Skeletal muscle tissue (tissue), 4 donors: Measurements from ENCODE around the gene IER5. TPM values are rescaled to one million over a fixed set of nuclear protein-coding genes. Genes with fewer than 3 reads are reported as not detected.

ENCODE experiments used
- H3K27ac ChIP-seq: one replicate; pipeline ENCODE4 v1.7.0; 2013; ENCODE audit warnings: mild to moderate bottlenecking, low read depth, low read length, inconsistent platforms
- H3K27me3 ChIP-seq, 3 donors: one replicate each; pipeline ENCODE4 v1.7.0; 2013; ENCODE audit warnings: low read length in 3 of 3; ENCODE audit not compliant: control insufficient read depth in 3 of 3, insufficient read depth in 3 of 3
- H3K36me3 ChIP-seq, 3 donors: one replicate each; pipeline ENCODE4 v1.7.0; 2013; ENCODE audit warnings: low read length in 3 of 3; ENCODE audit not compliant: control insufficient read depth in 3 of 3, insufficient read depth in 3 of 3
- H3K4me1 ChIP-seq, 3 donors: one replicate each; pipeline ENCODE4 v1.7.0; 2013; ENCODE audit warnings: low read length in 3 of 3, mild to moderate bottlenecking in 3 of 3; ENCODE audit not compliant: control insufficient read depth in 3 of 3, insufficient read depth in 3 of 3
- H3K4me3 ChIP-seq, 3 donors: one replicate each; pipeline ENCODE4 v1.7.0; 2013; ENCODE audit warnings: low read length in 3 of 3
- H3K9ac ChIP-seq, 3 donors: one replicate each; pipeline ENCODE4 v1.7.0; 2013; ENCODE audit warnings: low read length in 3 of 3, mild to moderate bottlenecking in 3 of 3, moderate library complexity in 2 of 3, low read depth in 1 of 3
- H3K9me3 ChIP-seq, 3 donors: one replicate each; pipeline ENCODE4 v1.7.0; 2013; ENCODE audit warnings: low read length in 3 of 3; ENCODE audit not compliant: control insufficient read depth in 3 of 3
- total RNA-seq: library from RNA; depleted of rRNA; stranded (reverse); fragments of >200 nt; gene quantifications from one replicate; pipeline ENCODE4 v1.2.3, GENCODE V29; 2014
- donor health status: Osteomylitis.

The IER5 gene
- total RNA-seq, 1 donor from 2014 or later, result 11.0 TPM

DNA sequence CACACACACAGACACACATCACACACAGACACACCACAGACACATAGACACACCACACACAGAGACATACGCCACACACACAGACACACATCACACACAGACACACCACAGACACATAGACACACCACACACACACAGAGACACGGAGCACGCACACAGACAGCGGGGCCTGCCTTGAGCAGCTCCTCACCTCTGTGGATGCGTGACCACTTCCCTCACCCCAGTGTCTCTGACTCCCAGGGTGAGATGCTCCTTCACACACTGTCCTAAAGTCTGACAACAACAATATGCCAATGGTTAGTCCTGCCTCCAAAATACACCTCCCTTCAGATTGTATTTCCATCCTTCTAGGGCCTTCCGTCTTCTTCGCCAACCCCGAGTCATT, 48.2 kb downstream of the IER5 start:
- Histone ChIP-seq H3K9ac (no peak overlapping the region), H3K9me3 (no peaks in the 10 kb centered on the region), H3K27ac (peak overlapping the region; percentile 61), H3K27me3 (no peaks in the 10 kb centered on the region), H3K4me3 (no peak overlapping the region), H3K36me3 (no peaks in the 10 kb centered on the region), H3K4me1 (peaks cover 17 to 51% (median 34%) of the 10 kb centered on the region in 3 donors)

DNA sequence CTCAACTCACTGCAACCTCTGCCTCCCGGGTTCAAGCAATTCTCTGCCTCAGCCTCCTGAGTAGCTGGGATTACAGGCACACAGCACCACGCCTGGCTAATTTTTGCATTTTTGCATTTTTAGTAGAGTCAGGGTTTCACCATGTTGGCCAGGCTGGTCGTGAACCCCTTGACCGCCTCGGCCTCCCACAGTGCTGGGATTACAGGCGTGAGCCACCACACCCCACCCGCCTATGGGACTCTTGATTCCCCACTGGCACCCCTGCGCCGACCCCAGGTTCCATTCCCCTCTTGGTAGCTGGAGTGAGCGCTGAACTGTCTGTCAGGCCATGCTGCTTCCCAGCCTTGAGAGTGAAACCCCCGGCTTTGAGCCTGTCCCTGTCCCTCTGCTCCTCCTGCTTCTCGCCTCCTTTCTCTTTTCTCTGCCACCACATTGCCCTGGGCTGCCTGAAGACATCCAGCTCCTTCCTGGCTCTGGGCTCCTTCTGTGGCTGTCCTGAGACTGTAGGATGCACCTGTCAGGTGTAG, 48.8 kb downstream of the IER5 start:
- H3K27me3 ChIP-seq, result no peaks in the 10 kb centered on the region
- H3K9me3 ChIP-seq, result no peaks in the 10 kb centered on the region
- H3K27ac ChIP-seq, result no peak overlapping the region
- no peaks in the 10 kb centered on the region for H3K36me3 ChIP-seq
- H3K9ac ChIP-seq, result no peak overlapping the region
- no peak overlapping the region for H3K4me3 ChIP-seq
- peaks cover 21 to 56% (median 39%) of the 10 kb centered on the region in 3 donors for H3K4me1 ChIP-seq

DNA sequence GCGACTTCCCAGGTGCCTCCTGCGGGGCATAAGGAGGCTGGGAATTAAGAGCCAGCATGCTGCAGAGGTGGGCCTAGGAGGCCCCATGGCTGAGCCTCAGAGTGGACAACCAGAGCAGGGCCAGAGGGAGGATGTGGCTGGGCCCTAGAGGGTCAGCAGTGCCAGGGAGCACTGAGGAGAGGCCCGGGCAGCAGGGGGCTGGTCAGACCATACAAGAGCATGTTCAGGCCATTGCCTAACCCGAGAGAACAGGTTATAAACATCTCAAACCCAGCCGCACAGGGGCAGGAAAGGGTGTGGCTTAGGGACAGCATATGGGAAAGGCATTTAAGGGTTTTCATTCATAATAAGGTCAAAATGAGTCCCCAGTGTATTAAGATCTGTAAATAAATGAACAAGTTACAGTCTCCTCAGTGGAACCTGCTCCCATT, 51.1 kb downstream of the IER5 start:
- Histone ChIP-seq H3K36me3 (no peaks in the 10 kb centered on the region), H3K27me3 (no peaks in the 10 kb centered on the region), H3K4me1 (peaks cover 20 to 57% (median 39%) of the 10 kb centered on the region in 3 donors), H3K9me3 (no peaks in the 10 kb centered on the region), H3K27ac (no peak overlapping the region), H3K4me3 (peak overlapping the region in 1 of 3 donors; percentile 22), H3K9ac (no peak overlapping the region)

DNA sequence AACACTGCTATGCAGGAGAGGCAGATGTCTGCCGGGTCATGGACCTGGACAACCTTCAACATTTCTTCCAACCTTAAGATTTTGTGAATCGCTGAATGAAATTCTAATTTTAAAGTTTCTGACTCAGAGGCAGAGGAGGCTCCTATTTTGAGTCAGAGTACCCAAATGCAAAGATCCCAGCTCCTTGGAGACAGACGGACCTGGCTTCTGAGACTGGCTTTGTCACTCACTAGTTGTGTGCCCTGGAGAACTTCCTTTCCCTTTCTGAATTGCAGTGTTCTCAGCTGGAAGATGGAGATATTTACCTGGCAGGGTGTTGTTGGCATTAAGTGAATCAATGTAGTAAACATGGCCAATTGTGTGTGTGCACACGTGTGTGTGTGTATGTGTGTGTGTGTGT, 51.9 kb downstream of the IER5 start:
- Histone ChIP-seq H3K9me3 (no peaks in the 10 kb centered on the region), H3K4me1 (peaks cover 12 to 50% (median 32%) of the 10 kb centered on the region in 3 donors), H3K27me3 (no peaks in the 10 kb centered on the region), H3K4me3 (no peak overlapping the region), H3K9ac (no peak overlapping the region), H3K36me3 (no peaks in the 10 kb centered on the region), H3K27ac (no peak overlapping the region)

DNA sequence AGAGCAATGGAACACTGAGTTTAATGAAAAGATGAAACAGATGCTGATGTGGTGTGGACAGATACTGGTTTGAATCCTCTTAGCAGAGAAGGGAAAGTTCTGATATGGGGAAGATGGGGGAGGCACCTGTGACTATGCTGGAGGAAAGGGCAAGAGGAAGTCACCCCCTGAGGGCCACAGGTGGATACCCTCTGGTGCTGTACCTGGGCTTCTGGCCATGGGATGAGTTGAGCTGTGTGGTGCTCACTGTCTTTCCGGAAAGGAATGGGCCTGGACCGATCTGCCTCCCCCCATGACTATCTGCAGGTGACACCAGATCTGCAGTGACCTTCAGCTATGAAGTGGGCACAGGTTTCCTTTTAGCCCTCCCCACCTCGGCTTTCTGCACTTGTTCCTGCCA, 52.4 kb downstream of the IER5 start:
- H3K36me3 ChIP-seq, result no peaks in the 10 kb centered on the region
- H3K9me3 ChIP-seq, result no peaks in the 10 kb centered on the region
- H3K4me3 ChIP-seq, result no peak overlapping the region
- H3K27ac ChIP-seq, result no peak overlapping the region
- H3K9ac ChIP-seq, result no peak overlapping the region
- peaks cover 8 to 46% (median 29%) of the 10 kb centered on the region in 3 donors for H3K4me1 ChIP-seq
- H3K27me3 ChIP-seq, result no peaks in the 10 kb centered on the region

DNA sequence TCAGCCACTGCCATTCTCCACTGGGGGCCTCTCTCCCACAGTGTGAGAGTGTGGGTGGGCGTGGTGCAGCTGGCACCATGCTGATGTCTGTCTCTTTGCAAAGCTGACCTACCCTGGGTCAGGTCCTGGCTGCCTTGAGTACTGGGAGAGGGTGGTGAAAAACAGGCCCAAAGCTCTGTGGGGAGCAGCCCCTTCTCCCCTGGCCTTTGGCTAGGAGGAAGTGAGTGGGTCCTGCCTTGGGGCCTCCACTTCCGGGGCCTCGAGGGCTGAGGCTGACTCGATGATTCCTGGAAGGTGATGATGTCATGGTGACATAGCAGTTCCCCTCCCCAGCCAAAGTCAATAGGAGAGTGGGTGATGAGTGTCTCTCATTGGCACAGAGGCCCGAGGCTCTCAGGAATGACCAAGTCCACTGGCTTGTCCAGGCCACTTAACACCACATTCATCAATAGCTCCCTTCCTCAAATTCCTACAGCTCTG, 53.0 kb downstream of the IER5 start:
- no peaks in the 10 kb centered on the region for H3K27me3 ChIP-seq
- H3K4me1 ChIP-seq, result peaks cover 4 to 40% (median 23%) of the 10 kb centered on the region in 3 donors
- H3K9ac ChIP-seq, result no peak overlapping the region
- no peaks in the 10 kb centered on the region for H3K36me3 ChIP-seq
- no peak overlapping the region for H3K27ac ChIP-seq
- H3K9me3 ChIP-seq, result no peaks in the 10 kb centered on the region
- H3K4me3 ChIP-seq, result no peak overlapping the region

Other genes with a start within 250 kb of the IER5 start
- 13.6 TPM for gene KIAA1614, start 175.8 kb upstream of the IER5 start, total RNA-seq
- 27.1 TPM for gene STX6, start 65.8 kb upstream of the IER5 start, total RNA-seq
- 2.6 TPM for gene MR1, start 54.7 kb upstream of the IER5 start, total RNA-seq